Frontal cortex (tissue), 4 donors: ENCODE measurements around the gene ZNF827. TPM values are rescaled to one million over a fixed set of nuclear protein-coding genes. Genes with fewer than 3 reads are reported as not detected.

Source experiments
- DNase-seq, 2 donors: peaks; one replicate each; pipeline ENCODE4 v3.0.0; 2012; ENCODE audit warnings: low spot score in 2 of 2
- FAIRE-seq: peaks from 2 replicates; lab custom pipeline; 2012; peaks lifted over from hg19 to GRCh38; lab: Jason Lieb, UNC
- total RNA-seq: library from RNA; depleted of rRNA; stranded (reverse); fragments of >200 nt; gene quantifications from one replicate; pipeline ENCODE4 v1.2.3, GENCODE V29; 2014
- donor health status: control.
- donor health status: control.
- donor health status: control.

The ZNF827 gene
- total RNA-seq, 1 donor from 2014 or later, result 21.2 TPM

GRCh38 chr4:145898926-145899531, 39.6 kb downstream of the ZNF827 start:
- FAIRE-seq, result no peak
- no peak for DNase-seq

GRCh38 chr4:145898466-145898865, 40.2 kb downstream of the ZNF827 start:
- FAIRE-seq, result no peak
- no peak for DNase-seq

GRCh38 chr4:145895056-145895455, 43.6 kb downstream of the ZNF827 start:
- FAIRE-seq (no peak), DNase-seq (no peak)

GRCh38 chr4:145891958-145892357, 46.7 kb downstream of the ZNF827 start:
- DNase-seq (no peak), FAIRE-seq (no peak)

- no peak for FAIRE-seq
- DNase-seq, result no peak
These were observed 47.9 kb downstream of the ZNF827 start for GRCh38 chr4:145890689-145891088.

GRCh38 chr4:145888393-145888792, 50.2 kb downstream of the ZNF827 start:
- DNase-seq (no peak), FAIRE-seq (no peak)

GRCh38 chr4:145887241-145887991, 51.2 kb downstream of the ZNF827 start:
- FAIRE-seq (no peak), DNase-seq (no peak)

GRCh38 chr4:145886871-145887240, 51.8 kb downstream of the ZNF827 start:
- FAIRE-seq, result no peak
- DNase-seq, result no peak

- FAIRE-seq (no peak), DNase-seq (no peak)
These were observed 53.0 kb downstream of the ZNF827 start for GRCh38 chr4:145885666-145886065.

- no peak for FAIRE-seq
- no peak for DNase-seq
These were observed 53.8 kb downstream of the ZNF827 start for GRCh38 chr4:145884775-145885174.

GRCh38 chr4:145883101-145883694, 55.4 kb downstream of the ZNF827 start:
- no peak for FAIRE-seq
- DNase-seq, result no peak

- FAIRE-seq, result no peak
- peak; percentile 6 to 12 for DNase-seq
These were observed 56.0 kb downstream of the ZNF827 start for GRCh38 chr4:145882604-145883003.

- DNase-seq (no peak), FAIRE-seq (no peak)
These were observed 56.6 kb downstream of the ZNF827 start for GRCh38 chr4:145881989-145882388.

- FAIRE-seq, result no peak
- DNase-seq, result no peak
These were observed 57.0 kb downstream of the ZNF827 start for GRCh38 chr4:145881576-145881975.

GRCh38 chr4:145880355-145880960, 58.2 kb downstream of the ZNF827 start:
- FAIRE-seq, result no peak

GRCh38 chr4:145879598-145879997, 59.0 kb downstream of the ZNF827 start:
- DNase-seq, result no peak
- FAIRE-seq, result no peak

More at GRCh38 chr4:145880355-145880960, 58.2 kb downstream of the ZNF827 start:
- no peak for DNase-seq

- DNase-seq (no peak), FAIRE-seq (no peak)
These were observed 59.9 kb downstream of the ZNF827 start for GRCh38 chr4:145878501-145879435.

- no peak for DNase-seq
- FAIRE-seq, result no peak
These were observed 62.0 kb downstream of the ZNF827 start for GRCh38 chr4:145876531-145877180.

- DNase-seq, result no peak
- no peak for FAIRE-seq
These were observed 64.7 kb downstream of the ZNF827 start for GRCh38 chr4:145873901-145874300.
